ENCODE measurements around the gene CLRN3. TPM values are rescaled to one million over a fixed set of nuclear protein-coding genes. Genes with fewer than 3 reads are reported as not detected.

Gene CLRN3
- polyA plus RNA-seq, 1 donor from 2014 or later: not detected

DNA sequence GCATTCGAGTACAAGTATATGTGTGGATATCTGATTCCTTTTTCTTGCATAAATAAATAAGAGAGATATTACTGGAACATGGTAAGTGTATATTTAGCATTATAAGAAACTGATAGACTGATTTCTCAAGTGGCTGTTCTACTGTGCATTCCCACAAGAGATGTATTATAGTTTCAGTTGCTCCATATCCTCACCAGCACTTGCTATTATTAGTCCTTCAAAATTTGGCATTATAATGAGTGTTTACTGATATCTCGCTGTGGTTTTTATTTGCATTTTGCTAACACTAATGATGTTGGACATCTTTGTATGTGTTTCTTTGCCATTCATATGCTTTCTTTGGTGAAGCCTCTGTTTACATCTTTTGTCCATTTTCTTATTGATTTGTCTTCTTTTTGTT is 4.4 kb upstream of the CLRN3 start:
- Histone ChIP-seq H3K9me3 (ENCODE audit: low read length) (no peaks in the 10 kb centered on the region), H3K9me2 (ENCODE audit: insufficient read depth, low read length) (no peaks in the 10 kb centered on the region), H3K36me3 (ENCODE audit: insufficient read depth, low read length) (no peaks in the 10 kb centered on the region), H2AFZ (ENCODE audit: low read depth, low read length) (no peak overlapping the region), H4K20me1 (ENCODE audit: insufficient read depth) (no peaks in the 10 kb centered on the region), H3K79me2 (replicated peaks; ENCODE audit: insufficient read depth, low read length) (no peaks in the 10 kb centered on the region), H3K27ac (ENCODE audit: low read length) (no peak overlapping the region), H3K4me2 (ENCODE audit: low read length) (no peak overlapping the region), H3K27me3 (ENCODE audit: insufficient read depth, low read depth, low read length) (no peaks in the 10 kb centered on the region), H3F3A (ENCODE audit: insufficient read depth, low read length, poor library complexity, severe bottlenecking) (no peaks in the 10 kb centered on the region), H3K9ac (ENCODE audit: low read length) (no peak overlapping the region), H3K4me3 (ENCODE audit: low read length) (no peak overlapping the region)
- TF ChIP-seq SMC3 (conservative IDR thresholded peaks at IDR 0.05; ENCODE audit: poor library complexity): no peak
- TF ChIP-seq, protein P1, sequence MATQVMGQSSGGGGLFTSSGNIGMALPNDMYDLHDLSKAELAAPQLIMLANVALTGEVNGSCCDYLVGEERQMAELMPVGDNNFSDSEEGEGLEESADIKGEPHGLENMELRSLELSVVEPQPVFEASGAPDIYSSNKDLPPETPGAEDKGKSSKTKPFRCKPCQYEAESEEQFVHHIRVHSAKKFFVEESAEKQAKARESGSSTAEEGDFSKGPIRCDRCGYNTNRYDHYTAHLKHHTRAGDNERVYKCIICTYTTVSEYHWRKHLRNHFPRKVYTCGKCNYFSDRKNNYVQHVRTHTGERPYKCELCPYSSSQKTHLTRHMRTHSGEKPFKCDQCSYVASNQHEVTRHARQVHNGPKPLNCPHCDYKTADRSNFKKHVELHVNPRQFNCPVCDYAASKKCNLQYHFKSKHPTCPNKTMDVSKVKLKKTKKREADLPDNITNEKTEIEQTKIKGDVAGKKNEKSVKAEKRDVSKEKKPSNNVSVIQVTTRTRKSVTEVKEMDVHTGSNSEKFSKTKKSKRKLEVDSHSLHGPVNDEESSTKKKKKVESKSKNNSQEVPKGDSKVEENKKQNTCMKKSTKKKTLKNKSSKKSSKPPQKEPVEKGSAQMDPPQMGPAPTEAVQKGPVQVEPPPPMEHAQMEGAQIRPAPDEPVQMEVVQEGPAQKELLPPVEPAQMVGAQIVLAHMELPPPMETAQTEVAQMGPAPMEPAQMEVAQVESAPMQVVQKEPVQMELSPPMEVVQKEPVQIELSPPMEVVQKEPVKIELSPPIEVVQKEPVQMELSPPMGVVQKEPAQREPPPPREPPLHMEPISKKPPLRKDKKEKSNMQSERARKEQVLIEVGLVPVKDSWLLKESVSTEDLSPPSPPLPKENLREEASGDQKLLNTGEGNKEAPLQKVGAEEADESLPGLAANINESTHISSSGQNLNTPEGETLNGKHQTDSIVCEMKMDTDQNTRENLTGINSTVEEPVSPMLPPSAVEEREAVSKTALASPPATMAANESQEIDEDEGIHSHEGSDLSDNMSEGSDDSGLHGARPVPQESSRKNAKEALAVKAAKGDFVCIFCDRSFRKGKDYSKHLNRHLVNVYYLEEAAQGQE (IDR thresholded peaks at IDR 0.05; ENCODE audit: borderline replicate concordance): no peak
- no peak for TF ChIP-seq EZH2 (IDR thresholded peaks at IDR 0.05; ENCODE audit: borderline replicate concordance, insufficient read depth, low read length, poor library complexity, severe bottlenecking)
- TF ChIP-seq CTCF (IDR thresholded peaks at IDR 0.05; ENCODE audit: poor library complexity, severe bottlenecking): no peak
- TF ChIP-seq TAF1 (IDR thresholded peaks at IDR 0.05; ENCODE audit: low read depth): no peak
- no peak for TF ChIP-seq RAD21 (conservative IDR thresholded peaks at IDR 0.05)
- no peak for TF ChIP-seq POLR2AphosphoS5 (IDR thresholded peaks at IDR 0.05)

DNA sequence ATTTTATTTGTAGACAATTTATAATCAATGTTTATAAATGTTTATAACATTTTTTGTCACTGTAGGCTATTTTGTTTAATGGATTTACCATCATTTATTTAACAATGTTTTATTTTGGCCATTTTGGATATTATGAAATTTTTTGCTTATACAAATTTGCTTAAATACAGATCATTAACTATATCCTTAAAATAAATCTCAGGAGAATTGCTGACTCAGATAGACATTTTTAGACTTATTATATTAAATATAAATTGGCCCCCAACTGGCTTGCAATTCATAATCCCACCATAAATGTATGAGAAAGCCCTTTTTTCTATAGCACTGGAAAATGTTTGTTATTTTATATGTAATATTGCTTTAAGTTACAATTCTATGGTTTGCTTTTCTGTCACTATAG is 3.8 kb upstream of the CLRN3 start:
- Histone ChIP-seq H3K27me3 (ENCODE audit: insufficient read depth, low read depth, low read length) (no peaks in the 10 kb centered on the region), H3F3A (ENCODE audit: insufficient read depth, low read length, poor library complexity, severe bottlenecking) (no peaks in the 10 kb centered on the region), H3K9me3 (ENCODE audit: low read length) (no peaks in the 10 kb centered on the region), H3K79me2 (replicated peaks; ENCODE audit: insufficient read depth, low read length) (no peaks in the 10 kb centered on the region), H3K4me2 (ENCODE audit: low read length) (no peak overlapping the region), H2AFZ (ENCODE audit: low read depth, low read length) (no peak overlapping the region), H3K9ac (ENCODE audit: low read length) (no peak overlapping the region), H3K36me3 (ENCODE audit: insufficient read depth, low read length) (no peaks in the 10 kb centered on the region), H4K20me1 (ENCODE audit: insufficient read depth) (no peaks in the 10 kb centered on the region), H3K27ac (ENCODE audit: low read length) (no peak overlapping the region), H3K4me3 (ENCODE audit: low read length) (no peak overlapping the region), H3K9me2 (ENCODE audit: insufficient read depth, low read length) (no peaks in the 10 kb centered on the region)
- TF ChIP-seq EP300 (conservative IDR thresholded peaks at IDR 0.05; ENCODE audit: poor library complexity, severe bottlenecking): no peak
- TF ChIP-seq, protein P1 (IDR thresholded peaks at IDR 0.05; ENCODE audit: borderline replicate concordance): no peak
- no peak for TF ChIP-seq RAD21 (conservative IDR thresholded peaks at IDR 0.05)
- no peak for TF ChIP-seq POLR2AphosphoS5 (IDR thresholded peaks at IDR 0.05)
- no peak for TF ChIP-seq CTCF (IDR thresholded peaks at IDR 0.05; ENCODE audit: poor library complexity, severe bottlenecking)
- no peak for TF ChIP-seq SMC3 (conservative IDR thresholded peaks at IDR 0.05; ENCODE audit: poor library complexity)
- TF ChIP-seq TAF1 (IDR thresholded peaks at IDR 0.05; ENCODE audit: low read depth): no peak
- no peak for TF ChIP-seq EZH2 (IDR thresholded peaks at IDR 0.05; ENCODE audit: borderline replicate concordance, insufficient read depth, low read length, poor library complexity, severe bottlenecking)
- no peak for TF ChIP-seq MXI1 (conservative IDR thresholded peaks at IDR 0.05; ENCODE audit: poor library complexity, severe bottlenecking)
